NT2/D1 (cell line): ENCODE measurements around the gene CLEC2A.

Source experiments
- DNase-seq: peaks from one replicate; pipeline ENCODE4 v3.0.0-alpha.2; 2011; ENCODE audit warnings: low read depth, low spot score
- H3K27me3 ChIP-seq: 2 replicates; pipeline ENCODE4 v1.6.0; 2011; ENCODE audit warnings: mild to moderate bottlenecking; ENCODE audit not compliant: insufficient read length, insufficient read depth
- H3K36me3 ChIP-seq: 2 replicates; pipeline ENCODE4 v1.6.1; 2011; ENCODE audit warnings: mild to moderate bottlenecking, low read length, mixed read lengths; ENCODE audit not compliant: insufficient read depth, insufficient read length
- H3K4me1 ChIP-seq: 2 replicates; pipeline ENCODE4 v1.5.1; 2011; ENCODE audit not compliant: insufficient read depth, insufficient read length
- H3K4me3 ChIP-seq: 2 replicates; pipeline ENCODE4 v1.5.1; 2011; ENCODE audit warnings: low read depth; ENCODE audit not compliant: insufficient read length
- H3K9ac ChIP-seq: 2 replicates; pipeline ENCODE4 v1.6.0; 2011; ENCODE audit warnings: low read depth; ENCODE audit not compliant: insufficient read length
- H3K9me3 ChIP-seq: 2 replicates; pipeline ENCODE4 v1.5.1; 2011; ENCODE audit warnings: mild to moderate bottlenecking, low read length; ENCODE audit not compliant: insufficient read depth
- SUZ12 ChIP-seq: IDR thresholded peaks from 2 replicates; pipeline ENCODE4 v1.6.1; 2011; ENCODE audit not compliant: insufficient read length, insufficient read depth; ENCODE audit errors: extremely low read depth
- YY1 ChIP-seq: IDR thresholded peaks from 2 replicates; pipeline ENCODE4 v1.6.1; 2011; ENCODE audit not compliant: insufficient read length, insufficient read depth
- ZNF274 ChIP-seq: IDR thresholded peaks from 2 replicates; pipeline ENCODE4 v1.6.1; 2011; ENCODE audit warnings: mild to moderate bottlenecking, low read depth, low read length

The CLEC2A gene

DNA sequence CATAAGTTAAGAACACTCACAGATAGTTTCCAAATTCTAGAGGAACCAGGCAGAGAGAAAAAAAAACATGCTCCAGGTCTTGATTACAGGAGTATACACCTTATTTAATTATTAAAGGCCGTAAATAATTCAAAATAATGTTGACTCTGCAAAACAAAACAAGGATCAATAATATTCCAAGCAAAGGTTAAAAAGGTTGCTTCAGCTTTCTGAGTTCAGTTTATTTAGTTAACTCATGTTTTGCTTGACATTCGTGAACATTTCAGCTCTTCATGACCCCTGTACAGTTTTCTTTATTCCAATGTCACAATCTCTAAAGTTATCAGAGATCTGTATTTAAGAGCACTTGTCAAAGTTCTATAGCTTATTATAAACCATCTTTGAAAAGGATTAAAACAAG lies 31.2 kb downstream of the CLEC2A start:
- DNase-seq, result no peak
- TF ChIP-seq YY1 (no peak), SUZ12 (no peak), ZNF274 (no peak)
- H3K9me3 ChIP-seq, result peaks cover 34% of the 10 kb centered on the region
- no peaks in the 10 kb centered on the region for H3K36me3 ChIP-seq
- H3K9ac ChIP-seq, result no peak overlapping the region
- H3K27me3 ChIP-seq, result no peaks in the 10 kb centered on the region
- no peaks in the 10 kb centered on the region for H3K4me1 ChIP-seq
- H3K4me3 ChIP-seq, result no peak overlapping the region

GRCh38 chr12:9899209-9899608 lies 33.0 kb downstream of the CLEC2A start:
- no peak for TF ChIP-seq YY1
- no peak for TF ChIP-seq ZNF274
- no peak for TF ChIP-seq SUZ12
- Histone ChIP-seq H3K4me1 (no peaks in the 10 kb centered on the region), H3K27me3 (no peaks in the 10 kb centered on the region), H3K9ac (no peak overlapping the region), H3K9me3 (peaks cover 26% of the 10 kb centered on the region), H3K4me3 (no peak overlapping the region), H3K36me3 (no peaks in the 10 kb centered on the region)
- DNase-seq, result no peak

GRCh38 chr12:9897535-9897934 lies 34.6 kb downstream of the CLEC2A start:
- Histone ChIP-seq H3K36me3 (no peaks in the 10 kb centered on the region), H3K4me1 (no peaks in the 10 kb centered on the region), H3K27me3 (no peaks in the 10 kb centered on the region), H3K9me3 (peaks cover 9% of the 10 kb centered on the region), H3K9ac (no peak overlapping the region), H3K4me3 (no peak overlapping the region)
- no peak for DNase-seq
- TF ChIP-seq YY1 (no peak), ZNF274 (no peak), SUZ12 (no peak)

DNA sequence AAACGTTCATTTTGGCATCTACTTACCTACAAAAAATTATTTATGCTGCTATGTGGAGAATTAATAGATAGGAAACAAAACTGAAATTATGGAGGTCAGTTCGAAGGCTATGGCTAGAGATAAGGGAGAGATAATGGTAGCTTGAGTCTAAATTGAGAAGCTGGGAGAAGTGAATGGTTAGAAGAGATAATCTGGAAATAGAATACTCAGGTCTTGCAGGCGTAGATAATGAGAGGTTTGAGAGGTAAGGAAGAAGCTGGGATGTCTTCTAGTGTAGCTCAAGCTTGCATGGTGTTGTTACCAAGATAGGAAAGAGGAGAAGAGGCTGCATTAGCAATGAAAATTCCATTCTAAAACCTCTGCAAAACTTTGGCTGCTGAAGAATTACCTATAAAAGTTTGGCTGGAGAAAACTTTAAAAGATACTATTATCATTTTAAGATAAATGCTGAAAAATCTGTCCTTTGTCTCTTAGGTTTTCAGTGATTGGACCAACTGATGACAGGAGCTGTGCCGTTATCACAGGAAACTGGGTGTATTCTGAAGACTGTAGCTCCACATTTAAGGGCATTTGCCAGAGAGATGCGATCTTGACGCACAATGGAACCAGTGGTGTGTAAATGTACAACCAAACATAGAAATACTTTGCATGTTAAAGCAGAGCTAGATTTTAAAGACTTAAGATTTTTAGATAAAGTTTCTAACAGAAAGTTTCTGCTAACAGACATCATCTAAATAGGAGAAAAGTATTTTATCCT lies 36.8 kb downstream of the CLEC2A start:
- Histone ChIP-seq H3K27me3 (no peaks in the 10 kb centered on the region), H3K9me3 (no peaks in the 10 kb centered on the region), H3K9ac (no peak overlapping the region), H3K4me3 (no peak overlapping the region), H3K36me3 (no peaks in the 10 kb centered on the region), H3K4me1 (no peaks in the 10 kb centered on the region)
- TF ChIP-seq ZNF274 (no peak), YY1 (no peak), SUZ12 (no peak)
- DNase-seq, result no peak

GRCh38 chr12:9888665-9889273 lies 43.4 kb downstream of the CLEC2A start:
- Histone ChIP-seq H3K27me3 (no peaks in the 10 kb centered on the region), H3K9me3 (no peaks in the 10 kb centered on the region), H3K9ac (no peak overlapping the region), H3K36me3 (no peaks in the 10 kb centered on the region), H3K4me3 (no peak overlapping the region), H3K4me1 (no peaks in the 10 kb centered on the region)
- no peak for TF ChIP-seq ZNF274
- TF ChIP-seq SUZ12, result no peak
- TF ChIP-seq YY1, result no peak
- DNase-seq, result no peak

- H3K27me3 ChIP-seq, result no peaks in the 10 kb centered on the region
- TF ChIP-seq ZNF274, result no peak
- no peak for TF ChIP-seq YY1
- TF ChIP-seq SUZ12, result no peak
- no peak for DNase-seq
- H3K9me3 ChIP-seq, result no peaks in the 10 kb centered on the region
- no peaks in the 10 kb centered on the region for H3K36me3 ChIP-seq
- no peak overlapping the region for H3K9ac ChIP-seq
- H3K4me1 ChIP-seq, result no peaks in the 10 kb centered on the region
- H3K4me3 ChIP-seq, result no peak overlapping the region
Measured at GRCh38 chr12:9883175-9883574, 49.0 kb downstream of the CLEC2A start.

DNA sequence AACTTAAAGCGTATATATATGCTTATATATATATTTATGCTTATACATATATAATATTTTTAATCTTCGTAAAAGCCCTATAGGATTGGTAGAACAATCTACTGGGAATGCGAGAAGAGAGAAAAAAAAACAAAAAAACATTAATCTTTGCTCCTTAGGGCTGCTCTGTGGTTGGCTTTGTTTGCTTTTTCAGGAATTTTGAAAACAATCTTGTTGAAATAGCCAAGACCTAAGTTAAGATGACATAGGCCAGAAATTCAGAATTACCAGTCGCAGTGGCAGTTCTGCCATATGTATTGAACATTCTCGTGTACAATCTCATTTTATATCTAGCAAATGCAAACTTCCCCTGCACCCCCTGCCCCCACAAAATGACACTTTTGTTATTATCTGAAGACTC lies 50.2 kb downstream of the CLEC2A start:
- no peak for DNase-seq
- TF ChIP-seq ZNF274, result no peak
- no peak for TF ChIP-seq YY1
- TF ChIP-seq SUZ12, result no peak
- Histone ChIP-seq H3K9me3 (no peaks in the 10 kb centered on the region), H3K36me3 (no peaks in the 10 kb centered on the region), H3K4me1 (no peaks in the 10 kb centered on the region), H3K27me3 (no peaks in the 10 kb centered on the region), H3K4me3 (no peak overlapping the region), H3K9ac (no peak overlapping the region)

DNA sequence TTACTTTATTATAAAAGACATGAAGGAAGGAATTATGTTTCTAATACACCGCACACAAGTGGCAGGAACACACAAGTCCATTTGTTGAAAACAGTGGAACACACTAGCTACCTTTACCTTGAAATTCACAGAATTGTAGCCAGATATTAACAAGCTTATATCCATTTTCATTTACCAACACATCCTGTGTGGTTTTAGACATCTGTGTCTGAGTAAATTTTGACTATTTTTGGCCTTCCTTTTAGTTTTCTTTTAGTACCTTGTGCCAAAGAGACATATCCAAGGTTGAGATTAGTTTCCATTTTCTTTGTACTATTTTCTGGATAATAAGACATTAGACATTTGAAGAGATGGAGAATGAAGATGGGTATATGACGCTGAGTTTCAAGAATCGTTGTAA lies 50.9 kb downstream of the CLEC2A start, which contains the start of gene KLRF2:
TSS of gene KLRF2 (plus strand) at position 244 of the 400 bp plus-strand sequence. CDS start at position 351, 107 bp downstream.
- Histone ChIP-seq H3K27me3 (no peaks in the 10 kb centered on the region), H3K36me3 (no peaks in the 10 kb centered on the region), H3K4me3 (no peak within 1 kb of the TSS), H3K9me3 (no peaks in the 10 kb centered on the region), H3K9ac (no peak within 1 kb of the TSS), H3K4me1 (no peaks in the 10 kb centered on the region)
- no peak for DNase-seq
- TF ChIP-seq SUZ12 (no peak), YY1 (no peak), ZNF274 (no peak)
